ENCODE results near the gene OR12D2.
"Not testable (repeated sequence)": the region's sequence is repeated elsewhere in the genome, so short reads cannot be mapped to it uniquely, and the experiment has no call there.

Gene OR12D2, protein sequence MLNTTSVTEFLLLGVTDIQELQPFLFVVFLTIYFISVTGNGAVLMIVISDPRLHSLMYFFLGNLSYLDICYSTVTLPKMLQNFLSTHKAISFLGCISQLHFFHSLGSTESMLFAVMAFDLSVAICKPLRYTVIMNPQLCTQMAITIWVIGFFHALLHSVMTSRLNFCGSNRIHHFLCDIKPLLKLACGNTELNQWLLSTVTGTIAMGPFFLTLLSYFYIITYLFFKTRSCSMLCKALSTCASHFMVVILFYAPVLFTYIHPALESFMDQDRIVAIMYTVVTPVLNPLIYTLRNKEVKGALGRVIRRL

GRCh38 chr6:29395331-29395730 is at the start of gene OR12D2:
Gene OR12D2 (plus strand): TSS chr6:29395631. CDS start chr6:29396700, 1,069 bp downstream.
- DNase-seq (ENCODE audit: low read depth in 1 of 2, low spot score in 1 of 2) = no peak

GRCh38 chr6:29349348-29349747 is 46.1 kb upstream of the OR12D2 start:
- DNase-seq (ENCODE audit: low read depth in 1 of 2, low spot score in 1 of 2) = not testable (repeated sequence)

DNA sequence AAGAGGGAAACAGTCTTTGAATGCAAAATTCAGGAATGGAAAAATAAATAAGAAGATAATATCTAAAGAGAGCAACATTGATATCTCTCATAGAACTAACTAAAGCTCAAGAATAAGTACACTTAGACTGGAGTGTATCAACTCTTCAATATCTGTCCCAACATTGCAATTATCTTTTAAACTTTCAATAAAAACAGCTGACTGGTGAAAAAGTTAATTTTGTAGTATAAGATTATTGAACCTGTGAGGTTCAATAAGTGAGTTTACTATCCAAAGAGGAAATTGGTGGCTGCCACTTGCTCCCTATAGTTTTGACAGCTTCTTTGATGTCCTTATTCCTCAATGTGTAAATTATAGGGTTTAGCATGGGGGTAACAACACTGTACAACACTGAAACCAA is 40.5 kb upstream of the OR12D2 start:
- no peak for DNase-seq (ENCODE audit: low read depth in 1 of 2, low spot score in 1 of 2)

DNA sequence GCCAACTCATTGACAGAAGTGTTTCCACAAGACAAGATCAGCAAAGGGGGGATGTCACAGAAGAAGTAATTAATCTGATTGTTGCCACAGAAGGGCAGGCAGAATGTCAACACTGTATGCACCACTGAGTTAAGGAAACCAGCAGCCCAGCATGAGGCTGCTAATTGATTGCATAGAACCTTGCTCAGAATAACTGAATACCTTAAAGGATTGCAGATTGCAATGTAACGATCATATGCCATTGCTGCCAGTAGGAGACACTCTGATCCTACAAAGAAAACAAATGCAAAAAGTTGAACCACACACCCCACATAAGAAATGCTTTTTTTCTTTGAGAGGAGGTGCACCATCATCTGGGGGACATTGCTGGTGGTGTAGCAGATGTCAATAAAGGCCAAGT is 39.8 kb upstream of the OR12D2 start:
- no peak for DNase-seq (ENCODE audit: low read depth in 1 of 2, low spot score in 1 of 2)

- DNase-seq (ENCODE audit: low read depth in 1 of 2, low spot score in 1 of 2) = no peak
Observed at GRCh38 chr6:29368765-29369164, 26.7 kb upstream of the OR12D2 start, which contains the start of gene OR5V1. Gene OR5V1 (minus strand): TSS chr6:29368865. CDS start chr6:29356195, 12,670 bp downstream.

GRCh38 chr6:29375191-29375590 is 20.2 kb upstream of the OR12D2 start, which contains the start of gene OR12D3:
Gene OR12D3 (minus strand): TSS chr6:29375291. CDS start chr6:29375287, 4 bp downstream.
- DNase-seq (ENCODE audit: low read depth in 1 of 2, low spot score in 1 of 2) = no peak

GRCh38 chr6:29376003-29376402 is 19.4 kb upstream of the OR12D2 start:
- no peak for DNase-seq (ENCODE audit: low read depth in 1 of 2, low spot score in 1 of 2)

DNA sequence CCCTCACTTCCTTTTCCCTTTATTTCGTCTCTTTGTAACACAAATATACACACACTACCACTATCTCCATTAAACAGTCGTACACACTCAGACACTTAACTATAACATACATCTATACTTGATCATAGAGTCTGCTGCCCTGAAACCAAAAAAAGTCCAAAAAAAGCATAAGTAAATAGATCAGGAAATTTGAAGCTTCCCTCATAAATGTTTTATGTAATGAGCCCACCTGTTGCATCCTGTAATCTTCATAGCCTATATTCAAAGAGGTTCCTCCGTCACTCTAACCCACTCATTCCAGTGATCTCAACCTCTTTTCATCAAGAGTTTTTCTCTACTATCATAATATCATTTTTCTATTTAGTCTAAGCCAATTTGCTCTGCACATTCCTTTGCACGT is 6.9 kb upstream of the OR12D2 start:
- DNase-seq (ENCODE audit: low read depth in 1 of 2, low spot score in 1 of 2) = no peak

DNA sequence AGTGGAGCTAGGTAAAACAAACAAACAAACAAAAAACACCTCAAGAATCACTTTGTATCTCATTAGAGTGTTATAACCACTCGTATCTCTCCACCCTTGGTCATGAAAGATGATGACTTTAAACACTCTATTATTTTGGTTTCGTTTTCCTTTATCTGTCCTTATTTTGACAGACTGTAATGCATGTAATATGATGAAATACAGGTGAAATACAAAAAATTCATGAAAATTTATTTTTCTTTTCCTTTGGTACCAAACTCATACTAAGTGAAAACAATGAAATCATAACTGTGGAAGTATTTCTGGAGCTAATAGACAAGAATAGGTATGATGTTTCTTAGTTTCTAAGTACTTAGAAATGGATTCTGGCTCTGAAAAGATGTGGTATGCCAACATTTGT is 4.1 kb downstream of the OR12D2 start:
- no peak for DNase-seq (ENCODE audit: low read depth in 1 of 2, low spot score in 1 of 2)

- DNase-seq (ENCODE audit: low read depth in 1 of 2, low spot score in 1 of 2) = no peak
Observed at GRCh38 chr6:29403801-29404200, 8.4 kb downstream of the OR12D2 start.

GRCh38 chr6:29414588-29414987 is 19.2 kb downstream of the OR12D2 start, which contains the start of gene OR12D1:
Gene OR12D1 (plus strand): TSS chr6:29414928.
- no peak for DNase-seq (ENCODE audit: low read depth in 1 of 2, low spot score in 1 of 2)

- no peak for DNase-seq (ENCODE audit: low read depth in 1 of 2, low spot score in 1 of 2)
Observed at GRCh38 chr6:29419516-29419915, 24.1 kb downstream of the OR12D2 start.

DNA sequence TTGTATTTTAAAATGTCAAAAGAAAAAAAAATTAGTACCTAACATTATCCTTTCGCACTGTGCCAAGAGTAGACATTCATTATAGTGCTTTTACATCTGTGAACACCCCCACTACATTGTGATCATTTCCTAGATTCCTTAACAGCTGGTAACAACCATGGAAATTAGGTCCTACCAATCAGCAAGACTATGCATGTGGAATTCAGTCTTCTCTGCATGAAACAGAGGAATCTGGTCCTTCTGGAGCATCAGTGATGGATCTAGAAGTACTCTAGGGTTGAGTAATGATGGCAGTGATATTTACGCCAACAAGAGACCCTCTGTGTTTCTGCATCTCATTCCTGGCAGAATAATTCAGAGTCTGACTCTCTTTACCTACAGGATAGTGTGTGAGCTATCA is 28.7 kb downstream of the OR12D2 start:
- no peak for DNase-seq (ENCODE audit: low read depth in 1 of 2, low spot score in 1 of 2)

GRCh38 chr6:29424575-29424974 is 29.1 kb downstream of the OR12D2 start:
- no peak for DNase-seq (ENCODE audit: low read depth in 1 of 2, low spot score in 1 of 2)

DNA sequence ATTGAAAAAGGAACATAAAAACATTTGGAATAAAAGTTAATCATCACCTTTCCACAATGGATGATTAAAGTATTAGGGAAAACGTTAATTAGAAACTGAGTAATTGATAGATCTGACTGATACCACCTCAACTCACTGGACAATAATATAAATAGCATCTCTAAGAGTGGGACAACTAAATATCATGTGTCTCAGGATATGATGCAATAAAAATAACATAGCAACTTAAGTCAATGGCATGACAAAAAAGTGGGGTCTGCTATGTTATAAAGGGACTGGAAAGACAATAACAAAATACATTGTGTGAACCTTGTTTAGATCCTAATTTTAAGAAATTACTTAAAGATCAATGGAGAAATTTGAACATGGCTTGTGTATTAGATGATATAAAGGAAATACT is 29.6 kb downstream of the OR12D2 start:
- no peak for DNase-seq (ENCODE audit: low read depth in 1 of 2, low spot score in 1 of 2)

DNA sequence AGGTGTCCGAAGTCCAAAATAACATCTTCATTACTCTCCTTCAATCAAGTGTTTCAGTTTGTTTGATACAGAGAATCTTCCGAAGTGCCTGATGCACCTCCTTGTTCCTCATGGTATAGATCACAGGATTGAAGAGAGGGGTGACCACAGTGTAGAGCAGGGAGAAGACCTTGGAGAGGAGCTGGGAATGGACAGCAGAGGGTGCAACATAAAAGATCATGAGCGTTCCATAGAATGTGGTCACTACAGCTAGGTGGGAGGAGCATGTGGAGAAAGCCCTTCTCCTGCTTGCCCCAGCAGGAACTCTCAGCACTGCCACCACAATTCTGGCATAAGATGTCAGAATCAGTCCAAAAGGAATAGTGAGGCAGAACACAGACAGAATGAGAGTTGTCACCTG is 31.2 kb downstream of the OR12D2 start:
- no peak for DNase-seq (ENCODE audit: low read depth in 1 of 2, low spot score in 1 of 2)

GRCh38 chr6:29436730-29437129 is 41.3 kb downstream of the OR12D2 start:
- DNase-seq (ENCODE audit: low read depth in 1 of 2, low spot score in 1 of 2) = not testable (repeated sequence)

- DNase-seq (ENCODE audit: low read depth in 1 of 2, low spot score in 1 of 2) = no peak
Observed at GRCh38 chr6:29439006-29439405, 43.6 kb downstream of the OR12D2 start, which contains the start of gene OR10C1. Gene OR10C1 (plus strand): TSS chr6:29439306. CDS start chr6:29440016, 710 bp downstream.

DNA sequence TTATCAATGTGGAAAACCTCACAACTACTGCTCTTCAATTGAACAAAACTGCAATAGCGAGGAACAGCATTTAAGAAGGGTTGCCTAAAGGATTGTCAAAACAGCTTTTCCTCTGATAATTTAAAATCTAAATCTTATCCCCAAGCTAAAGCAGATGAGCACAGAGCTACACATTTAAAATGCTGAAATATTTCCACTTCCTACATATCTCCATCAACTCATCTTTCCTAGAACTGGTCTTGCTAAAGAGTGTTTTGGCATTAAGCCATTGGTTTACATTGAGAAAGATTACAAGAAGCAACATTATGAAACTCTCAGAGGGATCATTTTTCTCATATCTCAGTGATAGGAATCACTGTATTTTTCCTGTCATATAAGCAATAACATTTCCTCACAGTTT is 47.3 kb downstream of the OR12D2 start:
- DNase-seq (ENCODE audit: low read depth in 1 of 2, low spot score in 1 of 2) = no peak

DNA sequence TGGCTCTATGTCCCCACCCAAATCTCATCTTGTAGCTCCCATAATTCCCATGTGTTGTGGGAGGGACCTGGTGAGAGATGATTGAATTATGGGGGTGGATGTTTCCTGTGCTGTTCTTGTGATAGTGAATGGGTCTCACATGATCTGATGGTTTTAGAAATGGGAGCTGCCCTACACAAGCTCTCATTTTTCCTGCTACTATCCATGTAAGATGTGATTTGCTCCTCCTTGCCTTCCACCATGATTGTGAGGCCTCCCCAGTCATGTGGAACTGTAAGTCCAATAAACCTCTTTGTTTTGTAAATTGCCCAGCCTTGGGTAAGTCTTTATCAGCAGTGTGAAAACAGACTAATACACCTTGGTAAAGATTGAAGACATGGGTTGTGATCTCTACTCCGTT is 48.6 kb downstream of the OR12D2 start:
- not testable (repeated sequence) for DNase-seq (ENCODE audit: low read depth in 1 of 2, low spot score in 1 of 2)
